GM21825 (cell line): ENCODE data around the gene CDY1B.
"Not testable (repeated sequence)": the region's sequence is repeated elsewhere in the genome, so short reads cannot be mapped to it uniquely, and the experiment has no call there.

Source experiments
- ATAC-seq: cut with Tn5 transposase; IDR thresholded peaks from one replicate; pipeline ENCODE4 v1.9.1; 2021; ENCODE audit warnings: mild to moderate bottlenecking, moderate library complexity; ENCODE audit not compliant: unreplicated experiment

CDY1B gene

GRCh38 chrY:24047919-24048318 lies at the start of gene CDY1B:
Gene CDY1B (minus strand): TSS chrY:24048019. CDS start chrY:24047688, 331 bp downstream.
- ATAC-seq: not testable (repeated sequence)

DNA sequence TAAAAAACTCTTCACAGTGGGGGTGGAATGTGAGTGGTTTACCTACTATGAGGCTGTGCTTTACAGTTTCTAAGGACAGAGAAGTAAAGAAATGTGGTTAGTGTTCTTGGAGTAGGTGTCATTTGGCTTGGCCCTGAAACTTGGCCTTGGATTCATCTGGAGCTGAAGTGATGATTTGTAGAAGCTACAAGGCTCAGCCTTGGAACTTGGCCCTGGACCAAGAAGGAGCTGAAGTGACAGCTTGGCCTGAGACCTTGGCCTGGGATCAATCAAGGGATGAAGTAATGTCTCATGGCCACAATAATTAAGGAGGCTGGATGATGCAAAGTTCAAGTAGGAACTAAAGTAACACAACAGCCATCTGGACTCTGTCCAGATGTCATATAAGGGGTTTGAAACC lies 1.7 kb upstream of the CDY1B start:
- not testable (repeated sequence) for ATAC-seq

DNA sequence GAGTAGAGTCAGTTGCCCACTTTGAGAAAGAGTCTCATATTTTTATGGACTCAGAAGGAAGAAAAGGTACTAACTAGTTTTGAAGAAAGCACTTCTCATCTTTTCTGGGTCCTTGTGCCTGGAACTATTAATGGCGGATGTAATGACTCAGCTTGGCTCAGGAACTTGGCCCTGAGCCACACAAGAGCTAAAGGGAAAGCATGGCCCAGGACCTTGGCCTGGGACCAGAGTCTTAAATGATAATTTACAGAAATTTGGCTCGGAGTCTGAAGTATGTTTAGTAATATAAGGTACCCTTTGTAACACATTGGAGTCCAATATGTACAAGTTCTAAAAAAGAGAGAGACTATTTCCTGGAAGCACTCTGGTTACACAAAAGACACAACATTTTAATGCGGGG lies 4.6 kb downstream of the CDY1B start:
- not testable (repeated sequence) for ATAC-seq

GRCh38 chrY:24039008-24039718 lies 8.7 kb downstream of the CDY1B start:
- ATAC-seq: not testable (repeated sequence)

DNA sequence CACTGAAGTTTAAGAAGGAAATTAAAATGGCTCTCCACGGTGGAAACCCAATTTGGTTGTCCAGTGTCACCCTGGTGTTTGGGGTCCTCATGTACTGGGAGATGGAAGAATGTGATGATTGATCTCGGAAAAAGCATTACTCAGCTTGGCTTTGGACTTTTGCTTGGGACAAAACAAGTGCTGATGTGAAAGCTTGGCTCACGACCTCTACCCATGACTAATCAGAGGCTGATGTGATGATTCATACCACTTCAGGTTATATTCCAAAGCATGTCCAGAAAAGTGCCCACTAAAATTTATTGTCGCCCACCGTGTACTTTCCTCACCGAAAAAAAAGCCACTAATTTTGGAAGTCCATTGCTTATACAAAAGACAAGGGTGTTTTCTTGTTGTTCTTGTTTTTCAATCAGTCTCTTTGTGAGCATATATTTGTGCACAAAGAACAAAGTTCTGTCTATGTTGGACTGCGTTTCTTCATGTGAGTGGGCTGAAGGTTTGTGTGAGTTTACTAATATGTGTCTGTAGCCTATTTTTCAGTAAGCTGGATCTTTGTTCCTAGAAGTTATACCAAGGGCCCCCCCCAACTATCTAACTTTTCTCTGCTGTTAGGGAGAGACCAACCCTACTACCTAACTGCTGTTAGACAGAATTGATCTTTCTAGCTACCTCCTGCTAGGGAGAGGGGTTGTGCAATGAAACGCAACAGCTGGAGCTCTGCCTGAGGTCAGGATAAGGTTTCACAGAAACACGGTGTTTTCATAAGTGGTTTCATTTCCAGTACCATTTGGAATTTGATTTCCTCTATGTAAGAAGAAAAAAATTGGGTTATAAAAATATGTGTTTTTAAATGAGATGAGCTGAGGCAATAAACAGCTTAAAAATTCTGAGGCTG lies 21.4 kb downstream of the CDY1B start:
- not testable (repeated sequence) for ATAC-seq
